ENCODE measurements around the gene WDR75.

DNA sequence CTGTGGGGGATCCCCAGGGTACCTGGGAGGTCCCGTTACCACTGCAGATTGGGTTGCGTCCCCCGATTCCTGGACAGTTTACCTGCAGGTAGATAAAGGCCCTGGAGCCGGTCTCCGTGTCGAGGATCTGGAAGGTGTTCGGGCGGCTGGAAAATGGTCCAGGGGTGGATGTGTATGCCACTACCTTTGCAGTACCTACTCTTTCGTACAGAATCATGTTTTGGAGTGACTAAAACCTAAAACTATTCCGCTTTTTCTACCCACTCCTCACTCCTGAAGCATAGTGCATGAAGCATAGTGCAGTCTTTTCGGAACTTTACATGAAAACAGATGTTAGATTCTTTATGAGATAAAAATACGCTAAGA lies 418 bp downstream of the WDR75 start:
- TF ChIP-seq, protein P1, sequence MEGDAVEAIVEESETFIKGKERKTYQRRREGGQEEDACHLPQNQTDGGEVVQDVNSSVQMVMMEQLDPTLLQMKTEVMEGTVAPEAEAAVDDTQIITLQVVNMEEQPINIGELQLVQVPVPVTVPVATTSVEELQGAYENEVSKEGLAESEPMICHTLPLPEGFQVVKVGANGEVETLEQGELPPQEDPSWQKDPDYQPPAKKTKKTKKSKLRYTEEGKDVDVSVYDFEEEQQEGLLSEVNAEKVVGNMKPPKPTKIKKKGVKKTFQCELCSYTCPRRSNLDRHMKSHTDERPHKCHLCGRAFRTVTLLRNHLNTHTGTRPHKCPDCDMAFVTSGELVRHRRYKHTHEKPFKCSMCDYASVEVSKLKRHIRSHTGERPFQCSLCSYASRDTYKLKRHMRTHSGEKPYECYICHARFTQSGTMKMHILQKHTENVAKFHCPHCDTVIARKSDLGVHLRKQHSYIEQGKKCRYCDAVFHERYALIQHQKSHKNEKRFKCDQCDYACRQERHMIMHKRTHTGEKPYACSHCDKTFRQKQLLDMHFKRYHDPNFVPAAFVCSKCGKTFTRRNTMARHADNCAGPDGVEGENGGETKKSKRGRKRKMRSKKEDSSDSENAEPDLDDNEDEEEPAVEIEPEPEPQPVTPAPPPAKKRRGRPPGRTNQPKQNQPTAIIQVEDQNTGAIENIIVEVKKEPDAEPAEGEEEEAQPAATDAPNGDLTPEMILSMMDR (conservative IDR thresholded peaks at IDR 0.05; ENCODE audit: low read length), result no peak
- TF ChIP-seq EZH2phosphoT487 (IDR thresholded peaks at IDR 0.05; ENCODE audit: borderline replicate concordance, low read depth, low read length), result no peak

Data from OCI-LY7 (cell line).